HepG2 (cell line): ENCODE measurements around the gene NRL. TPM values are rescaled to one million over a fixed set of nuclear protein-coding genes. Genes with fewer than 3 reads are reported as not detected.

Experiments used
- HOXA3 ChIP-seq: sonication (generic); formaldehyde crosslinking; IDR thresholded peaks from 2 replicates; pipeline ENCODE4 v1.5.0; 2020; ENCODE audit warnings: missing genetic modification reagents
- IRF2 ChIP-seq: IDR thresholded peaks from 2 replicates; pipeline ENCODE4 v1.6.1; 2018; ENCODE audit warnings: missing genetic modification reagents, missing compliant biosample characterization
- KMT2B ChIP-seq: IDR thresholded peaks from 2 replicates; pipeline ENCODE4 v1.6.1; 2016; ENCODE audit warnings: missing genetic modification reagents, missing compliant biosample characterization
- RXRA ChIP-seq: sonication (generic); formaldehyde crosslinking; IDR thresholded peaks from 2 replicates; pipeline ENCODE4 v1.5.1; 2020; ENCODE audit warnings: missing genetic modification reagents
- SRSF1 ChIP-seq: fragments of 200-400 bp; formaldehyde crosslinking; optimal IDR thresholded peaks from 2 replicates; pipeline ENCODE3; 2017; ENCODE audit warnings: mild to moderate bottlenecking, low read depth, low read length, moderate library complexity
- ZGPAT ChIP-seq: IDR thresholded peaks from 2 replicates; pipeline ENCODE4 v1.6.1; 2016; ENCODE audit warnings: mild to moderate bottlenecking
- ZKSCAN1 ChIP-seq: fragments of 150-350 bp; IDR thresholded peaks from 2 replicates; pipeline ENCODE4 v1.6.1; 2014; ENCODE audit warnings: low read length
- ZNF329 ChIP-seq: sonication (generic); formaldehyde crosslinking; IDR thresholded peaks from 2 replicates; pipeline ENCODE4 v1.9.0; 2021; ENCODE audit warnings: low read depth, mild to moderate bottlenecking, missing genetic modification reagents
- ZNF512B ChIP-seq: sonication (generic); formaldehyde crosslinking; IDR thresholded peaks from 2 replicates; pipeline ENCODE4 v1.5.1; 2020; ENCODE audit warnings: missing genetic modification reagents, mild to moderate bottlenecking, borderline replicate concordance
- ZNF652 ChIP-seq: IDR thresholded peaks from 2 replicates; pipeline ENCODE4 v1.6.1; 2016; ENCODE audit warnings: low read depth, borderline replicate concordance
- ZNF660 ChIP-seq: sonication (generic); formaldehyde crosslinking; IDR thresholded peaks from 2 replicates; pipeline ENCODE4 v1.5.1; 2020; ENCODE audit warnings: mild to moderate bottlenecking, low read depth, missing genetic modification reagents, borderline replicate concordance
- ZNF780A ChIP-seq: sonication (generic); formaldehyde crosslinking; IDR thresholded peaks from 2 replicates; pipeline ENCODE4 v1.8.0; 2022; ENCODE audit warnings: mild to moderate bottlenecking, missing genetic modification reagents, moderate library complexity
- ZZZ3 ChIP-seq: sonication (generic); formaldehyde crosslinking; IDR thresholded peaks from 2 replicates; pipeline ENCODE4 v1.4.0; 2020; ENCODE audit warnings: missing genetic modification reagents, mild to moderate bottlenecking, borderline replicate concordance
- polyA plus RNA-seq, 8 experiments: library from polyadenylated mRNA; depleted of rRNA in 3 of 8; stranded (reverse) in 7 of 8; unstranded in 1 of 8; fragments of >200 nt; fragmentation: Illumina TruSeq in 4 of 8; extraction: Trizol in 4 of 8; gene quantifications; 2 replicates each; pipeline versions ENCODE4 v1.2.1 to v1.2.3, GENCODE V29; 2011 to 2016; ENCODE audit warnings: low read depth in 4 of 8, missing spikeins in 1 of 8, mixed read lengths in 1 of 8; ENCODE audit not compliant: insufficient read depth in 1 of 8
- total RNA-seq, 5 experiments: library from RNA; depleted of rRNA; stranded (reverse); fragments of >200 nt; fragmentation: Illumina TruSeq; extraction: Trizol; gene quantifications; 2 replicates each; pipeline ENCODE4 v1.2.3, GENCODE V29; 2016; ENCODE audit warnings: low read depth in 1 of 5
- TF ChIP-seq, protein P1 (sequence below): sonication (generic); formaldehyde crosslinking; IDR thresholded peaks from 2 replicates; pipeline ENCODE4 v1.5.0; 2020; ENCODE audit warnings: mild to moderate bottlenecking, missing genetic modification reagents, borderline replicate concordance
- TF ChIP-seq, protein P2 (sequence below): sonication (generic); formaldehyde crosslinking; IDR thresholded peaks from 2 replicates; pipeline ENCODE4 v1.4.0; 2020; ENCODE audit warnings: missing genetic modification reagents, borderline replicate concordance
- TF ChIP-seq, protein P3 (sequence below): sonication (generic); formaldehyde crosslinking; IDR thresholded peaks from 2 replicates; pipeline ENCODE4 v1.8.0; 2023; ENCODE audit warnings: mild to moderate bottlenecking, missing genetic modification reagents

NRL gene
- total and polyA plus RNA-seq, 2 of the 13 experiments (the other 11 are each of a cell fraction or from before 2014, with no cell fraction given) = 2.5 to 4.7 TPM

DNA sequence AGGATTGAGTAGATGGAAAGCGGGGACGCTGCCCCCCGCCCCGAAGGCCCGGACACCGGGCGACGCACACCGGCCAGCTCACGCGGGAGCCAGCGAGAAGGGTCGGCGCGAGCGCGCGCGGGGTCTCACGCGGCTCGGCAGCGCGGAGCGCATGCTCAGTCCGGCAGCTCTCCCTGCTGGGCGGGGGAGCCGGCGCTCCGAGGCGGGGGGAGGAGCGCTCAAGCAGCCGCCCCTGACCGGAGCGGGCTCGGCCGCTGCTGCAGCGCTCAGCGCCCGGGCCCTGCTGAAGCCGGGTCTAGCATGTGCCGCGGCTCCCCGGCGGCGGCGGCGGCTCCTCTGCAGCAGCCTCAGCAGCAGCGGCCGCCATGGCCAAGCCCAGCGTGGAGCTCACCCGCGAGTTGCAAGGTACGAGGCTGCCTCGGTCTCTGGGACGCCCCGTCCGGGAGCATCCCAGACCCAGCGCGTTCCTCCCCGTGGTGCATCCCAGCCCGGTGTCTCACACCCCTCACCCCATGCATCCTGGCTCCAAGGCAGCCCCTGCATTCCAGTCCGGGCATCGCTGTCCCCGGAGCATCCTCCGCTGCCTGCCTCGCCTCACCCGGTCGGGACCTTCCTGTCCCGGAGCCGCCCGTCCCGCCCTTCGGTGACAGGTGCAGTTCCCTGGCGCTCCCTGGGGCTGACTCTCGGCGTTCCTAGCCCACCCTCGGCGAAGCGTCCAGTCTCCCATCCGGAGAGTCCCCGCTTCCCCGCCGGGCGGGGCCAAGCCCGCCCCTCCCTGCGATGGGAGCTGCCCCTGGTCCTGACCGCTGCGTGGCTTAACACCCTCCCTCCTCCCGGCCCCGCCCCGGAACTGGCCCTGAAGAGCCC is 62.7 kb downstream of the NRL start, which contains the start of gene CARMIL3 (continued):
- TF ChIP-seq, protein P1, sequence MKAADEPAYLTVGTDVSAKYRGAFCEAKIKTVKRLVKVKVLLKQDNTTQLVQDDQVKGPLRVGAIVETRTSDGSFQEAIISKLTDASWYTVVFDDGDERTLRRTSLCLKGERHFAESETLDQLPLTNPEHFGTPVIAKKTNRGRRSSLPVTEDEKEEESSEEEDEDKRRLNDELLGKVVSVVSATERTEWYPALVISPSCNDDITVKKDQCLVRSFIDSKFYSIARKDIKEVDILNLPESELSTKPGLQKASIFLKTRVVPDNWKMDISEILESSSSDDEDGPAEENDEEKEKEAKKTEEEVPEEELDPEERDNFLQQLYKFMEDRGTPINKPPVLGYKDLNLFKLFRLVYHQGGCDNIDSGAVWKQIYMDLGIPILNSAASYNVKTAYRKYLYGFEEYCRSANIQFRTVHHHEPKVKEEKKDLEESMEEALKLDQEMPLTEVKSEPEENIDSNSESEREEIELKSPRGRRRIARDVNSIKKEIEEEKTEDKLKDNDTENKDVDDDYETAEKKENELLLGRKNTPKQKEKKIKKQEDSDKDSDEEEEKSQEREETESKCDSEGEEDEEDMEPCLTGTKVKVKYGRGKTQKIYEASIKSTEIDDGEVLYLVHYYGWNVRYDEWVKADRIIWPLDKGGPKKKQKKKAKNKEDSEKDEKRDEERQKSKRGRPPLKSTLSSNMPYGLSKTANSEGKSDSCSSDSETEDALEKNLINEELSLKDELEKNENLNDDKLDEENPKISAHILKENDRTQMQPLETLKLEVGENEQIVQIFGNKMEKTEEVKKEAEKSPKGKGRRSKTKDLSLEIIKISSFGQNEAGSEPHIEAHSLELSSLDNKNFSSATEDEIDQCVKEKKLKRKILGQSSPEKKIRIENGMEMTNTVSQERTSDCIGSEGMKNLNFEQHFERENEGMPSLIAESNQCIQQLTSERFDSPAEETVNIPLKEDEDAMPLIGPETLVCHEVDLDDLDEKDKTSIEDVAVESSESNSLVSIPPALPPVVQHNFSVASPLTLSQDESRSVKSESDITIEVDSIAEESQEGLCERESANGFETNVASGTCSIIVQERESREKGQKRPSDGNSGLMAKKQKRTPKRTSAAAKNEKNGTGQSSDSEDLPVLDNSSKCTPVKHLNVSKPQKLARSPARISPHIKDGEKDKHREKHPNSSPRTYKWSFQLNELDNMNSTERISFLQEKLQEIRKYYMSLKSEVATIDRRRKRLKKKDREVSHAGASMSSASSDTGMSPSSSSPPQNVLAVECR (CRISPR knock-in tag) = peak; percentile 74
- no peak; the same call in 1 of the 2 replicates for TF ChIP-seq ZZZ3 (CRISPR knock-in tag)
- peak; percentile 24; the same call in 1 of the 2 replicates for TF ChIP-seq KMT2B (CRISPR knock-in tag)
- TF ChIP-seq ZGPAT (CRISPR knock-in tag) = peak; percentile 53
- no peak for TF ChIP-seq ZNF652
- no peak; the same call in 1 of the 2 replicates for TF ChIP-seq IRF2 (CRISPR knock-in tag)
- peak; percentile 80 for TF ChIP-seq SRSF1
- TF ChIP-seq RXRA (CRISPR knock-in tag) = peak; percentile 79
- TF ChIP-seq, protein P2, sequence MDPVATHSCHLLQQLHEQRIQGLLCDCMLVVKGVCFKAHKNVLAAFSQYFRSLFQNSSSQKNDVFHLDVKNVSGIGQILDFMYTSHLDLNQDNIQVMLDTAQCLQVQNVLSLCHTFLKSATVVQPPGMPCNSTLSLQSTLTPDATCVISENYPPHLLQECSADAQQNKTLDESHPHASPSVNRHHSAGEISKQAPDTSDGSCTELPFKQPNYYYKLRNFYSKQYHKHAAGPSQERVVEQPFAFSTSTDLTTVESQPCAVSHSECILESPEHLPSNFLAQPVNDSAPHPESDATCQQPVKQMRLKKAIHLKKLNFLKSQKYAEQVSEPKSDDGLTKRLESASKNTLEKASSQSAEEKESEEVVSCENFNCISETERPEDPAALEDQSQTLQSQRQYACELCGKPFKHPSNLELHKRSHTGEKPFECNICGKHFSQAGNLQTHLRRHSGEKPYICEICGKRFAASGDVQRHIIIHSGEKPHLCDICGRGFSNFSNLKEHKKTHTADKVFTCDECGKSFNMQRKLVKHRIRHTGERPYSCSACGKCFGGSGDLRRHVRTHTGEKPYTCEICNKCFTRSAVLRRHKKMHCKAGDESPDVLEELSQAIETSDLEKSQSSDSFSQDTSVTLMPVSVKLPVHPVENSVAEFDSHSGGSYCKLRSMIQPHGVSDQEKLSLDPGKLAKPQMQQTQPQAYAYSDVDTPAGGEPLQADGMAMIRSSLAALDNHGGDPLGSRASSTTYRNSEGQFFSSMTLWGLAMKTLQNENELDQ (CRISPR knock-in tag) = no peak
- no peak for TF ChIP-seq ZNF512B (CRISPR knock-in tag)
- peak; percentile 25; the same call in 1 of the 2 replicates for TF ChIP-seq ZNF780A (CRISPR knock-in tag)
- 0 out of 2 replicates have a peak, but pooled peaks have one; percentile 81 for TF ChIP-seq ZNF329
- 0 out of 2 replicates have a peak, but pooled peaks have one; percentile 59 for TF ChIP-seq ZNF660 (CRISPR knock-in tag)
- peak; percentile 87 for TF ChIP-seq HOXA3
- TF ChIP-seq, protein P3, sequence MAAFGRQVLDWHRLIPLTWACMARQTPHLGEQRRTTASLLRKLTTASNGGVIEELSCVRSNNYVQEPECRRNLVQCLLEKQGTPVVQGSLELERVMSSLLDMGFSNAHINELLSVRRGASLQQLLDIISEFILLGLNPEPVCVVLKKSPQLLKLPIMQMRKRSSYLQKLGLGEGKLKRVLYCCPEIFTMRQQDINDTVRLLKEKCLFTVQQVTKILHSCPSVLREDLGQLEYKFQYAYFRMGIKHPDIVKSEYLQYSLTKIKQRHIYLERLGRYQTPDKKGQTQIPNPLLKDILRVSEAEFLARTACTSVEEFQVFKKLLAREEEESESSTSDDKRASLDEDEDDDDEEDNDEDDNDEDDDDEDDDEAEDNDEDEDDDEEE (CRISPR knock-in tag) = no peak; the same call in 1 of the 2 replicates
- no peak for TF ChIP-seq ZKSCAN1
